SH-SY5Y (cell line): ENCODE results near the gene PIK3C2G.

ENCODE experiments used
- GATA2 ChIP-seq: IDR thresholded peaks from 2 replicates; pipeline ENCODE4 v1.6.1; 2011; ENCODE audit warnings: mild to moderate bottlenecking, low read depth, low read length
- GATA3 ChIP-seq: IDR thresholded peaks from 2 replicates; pipeline ENCODE4 v1.6.1; 2011; ENCODE audit warnings: low read depth, mild to moderate bottlenecking, low read length, moderate library complexity

DNA sequence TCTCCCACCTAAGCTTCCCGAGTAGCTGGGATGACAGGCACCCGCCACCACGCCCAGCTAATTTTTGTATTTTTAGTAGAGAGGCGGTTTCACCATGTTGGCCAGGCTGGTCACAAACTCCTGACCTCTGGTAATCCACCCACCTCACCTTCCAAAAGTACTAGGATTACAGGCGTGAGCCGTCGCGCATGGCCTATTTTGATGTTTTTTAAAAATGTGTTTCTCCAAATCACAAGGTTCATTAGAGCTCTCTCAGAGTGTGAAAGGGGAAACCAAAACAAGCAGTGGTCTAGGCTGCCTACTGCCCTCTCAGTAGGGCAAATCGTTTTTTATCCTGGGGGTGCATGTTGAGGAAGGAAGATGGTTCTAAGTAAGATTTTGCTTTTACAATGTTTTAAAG, 211.5 kb downstream of the PIK3C2G start:
- TF ChIP-seq GATA2 (no peak), GATA3 (no peak)
